Neural cell (in vitro differentiated cells): ENCODE measurements around the gene SLCO3A1. TPM values are rescaled to one million over a fixed set of nuclear protein-coding genes. Genes with fewer than 3 reads are reported as not detected.

Experiments
- H2AFZ ChIP-seq: fragments of 200-600, 300-800 bp; sonication (generic), shearing (Covaris generic); 2 replicates; pipeline ENCODE4 v1.6.0; 2014; ENCODE audit warnings: low read depth, mild to moderate bottlenecking, antibody characterized with exemption, low read length, moderate library complexity
- H3F3A ChIP-seq: fragments of 200-600 bp; shearing (Covaris generic); 2 replicates; pipeline ENCODE4 v1.6.1; 2016; ENCODE audit warnings: mild to moderate bottlenecking, moderate library complexity, mixed read lengths, antibody characterized with exemption, low read length; ENCODE audit not compliant: insufficient read depth, poor library complexity, severe bottlenecking
- H3K27ac ChIP-seq: fragments of 200-600, 300-800 bp; sonication (generic), shearing (Covaris generic); 2 replicates; pipeline ENCODE4 v1.5.1; 2014; ENCODE audit warnings: mild to moderate bottlenecking, low read length, moderate library complexity
- H3K27me3 ChIP-seq: fragments of 300-800, 200-600 bp; sonication (generic), shearing (Covaris generic); 2 replicates; pipeline ENCODE4 v1.6.0; 2014; ENCODE audit warnings: mild to moderate bottlenecking, low read depth, low read length, moderate library complexity; ENCODE audit not compliant: insufficient read depth
- H3K36me3 ChIP-seq: fragments of 300-800, 200-600 bp; sonication (generic), shearing (Covaris generic); 2 replicates; pipeline ENCODE4 v1.5.1; 2014; ENCODE audit warnings: mild to moderate bottlenecking, antibody characterized with exemption, low read length, moderate library complexity; ENCODE audit not compliant: insufficient read depth
- H3K4me2 ChIP-seq: fragments of 300-800, 200-600 bp; sonication (generic), shearing (Covaris generic); 2 replicates; pipeline ENCODE4 v1.6.0; 2014; ENCODE audit warnings: mild to moderate bottlenecking, low read length
- H3K4me3 ChIP-seq: fragments of 300-800, 200-600 bp; sonication (generic), shearing (Covaris generic); 2 replicates; pipeline ENCODE4 v1.5.1; 2014; ENCODE audit warnings: mild to moderate bottlenecking, low read length, moderate library complexity
- H3K79me2 ChIP-seq: fragments of 200-600 bp; shearing (Covaris generic); replicated peaks from 2 replicates; pipeline ENCODE4 v1.6.0; 2014; ENCODE audit warnings: mild to moderate bottlenecking, low read length, moderate library complexity; ENCODE audit not compliant: insufficient read depth
- H3K9ac ChIP-seq: fragments of 300-800, 200-600 bp; sonication (generic), shearing (Covaris generic); 2 replicates; pipeline ENCODE4 v1.6.1; 2016; ENCODE audit warnings: mild to moderate bottlenecking, low read length, mixed read lengths
- H3K9me2 ChIP-seq: fragments of 200-600 bp; shearing (Covaris generic); 2 replicates; pipeline ENCODE4 v1.6.1; 2016; ENCODE audit warnings: mild to moderate bottlenecking, low read length, mixed read lengths; ENCODE audit not compliant: insufficient read depth
- H3K9me3 ChIP-seq: fragments of 200-600, 300-800 bp; sonication (generic), shearing (Covaris generic); 2 replicates; pipeline ENCODE4 v1.6.1; 2016; ENCODE audit warnings: mild to moderate bottlenecking, mixed run types, low read length, moderate library complexity, mixed read lengths
- H4K20me1 ChIP-seq: fragments of 200-600 bp; shearing (Covaris generic); 2 replicates; pipeline ENCODE4 v1.6.1; 2016; ENCODE audit warnings: mild to moderate bottlenecking, mixed run types; ENCODE audit not compliant: insufficient read depth
- CTCF ChIP-seq: fragments of 450-650 bp; IDR thresholded peaks from 2 replicates; pipeline ENCODE4 v1.5.1; 2014; ENCODE audit warnings: antibody characterized with exemption, mild to moderate bottlenecking, moderate library complexity; ENCODE audit not compliant: poor library complexity, severe bottlenecking
- EP300 ChIP-seq: fragments of 450-650 bp; conservative IDR thresholded peaks from 2 replicates; pipeline ENCODE4 v1.6.1; 2014; ENCODE audit warnings: antibody characterized with exemption, mild to moderate bottlenecking, moderate library complexity; ENCODE audit not compliant: poor library complexity, severe bottlenecking
- EZH2 ChIP-seq: fragments of 200-600, 300-800 bp; shearing (Covaris generic), sonication (generic); IDR thresholded peaks from 2 replicates; pipeline ENCODE4 v1.6.1; 2014; ENCODE audit warnings: antibody characterized with exemption, low read length, borderline replicate concordance, mild to moderate bottlenecking; ENCODE audit not compliant: insufficient read depth, poor library complexity, severe bottlenecking
- MXI1 ChIP-seq: fragments of 450-650 bp; conservative IDR thresholded peaks from 2 replicates; pipeline ENCODE4 v1.6.1; 2014; ENCODE audit warnings: antibody characterized with exemption, mild to moderate bottlenecking; ENCODE audit not compliant: poor library complexity, severe bottlenecking
- POLR2AphosphoS5 ChIP-seq: IDR thresholded peaks from 2 replicates; pipeline ENCODE4 v1.6.1; 2012
- RAD21 ChIP-seq: fragments of 450-650 bp; conservative IDR thresholded peaks from 2 replicates; pipeline ENCODE4 v1.6.1; 2014; ENCODE audit warnings: antibody characterized with exemption, mild to moderate bottlenecking, moderate library complexity
- REST ChIP-seq: IDR thresholded peaks from 2 replicates; pipeline ENCODE4 v1.6.1; 2012; ENCODE audit warnings: borderline replicate concordance
- SMC3 ChIP-seq: fragments of 450-650 bp; conservative IDR thresholded peaks from 2 replicates; pipeline ENCODE4 v1.6.1; 2014; ENCODE audit warnings: antibody characterized with exemption, mild to moderate bottlenecking, moderate library complexity; ENCODE audit not compliant: poor library complexity
- TAF1 ChIP-seq: IDR thresholded peaks from 2 replicates; pipeline ENCODE4 v1.6.1; 2012; ENCODE audit warnings: low read depth
- polyA plus RNA-seq: library from polyadenylated mRNA; depleted of rRNA; stranded (reverse); fragments of >200 nt; gene quantifications from 2 replicates; pipeline ENCODE4 v1.2.3, GENCODE V29; 2014

The SLCO3A1 gene
- polyA plus RNA-seq, 1 donor from 2014 or later, result 14.2 TPM

- no peaks in the 10 kb centered on the region for H3F3A ChIP-seq
- no peak overlapping the region for H2AFZ ChIP-seq
- no peak overlapping the region for H3K4me2 ChIP-seq
- H3K79me2 ChIP-seq, result peaks cover 15% of the 10 kb centered on the region
- H3K27me3 ChIP-seq, result no peaks in the 10 kb centered on the region
- H4K20me1 ChIP-seq, result no peaks in the 10 kb centered on the region
- TF ChIP-seq REST (no peak), SMC3 (no peak), EP300 (no peak), EZH2 (no peak), CTCF (no peak)
- no peak overlapping the region for H3K4me3 ChIP-seq
- no peaks in the 10 kb centered on the region for H3K36me3 ChIP-seq
- no peaks in the 10 kb centered on the region for H3K9me2 ChIP-seq
- no peak overlapping the region for H3K9ac ChIP-seq
- no peaks in the 10 kb centered on the region for H3K9me3 ChIP-seq
- H3K27ac ChIP-seq, result peak overlapping the region; percentile 82
Observed at GRCh38 chr15:91881569-91882297, 28.2 kb downstream of the SLCO3A1 start.

GRCh38 chr15:91882858-91883586 is 29.5 kb downstream of the SLCO3A1 start:
- Histone ChIP-seq H3K36me3 (no peaks in the 10 kb centered on the region), H4K20me1 (no peaks in the 10 kb centered on the region), H3K27ac (no peak overlapping the region), H3K79me2 (peaks cover 16% of the 10 kb centered on the region), H2AFZ (no peak overlapping the region), H3K9me3 (no peaks in the 10 kb centered on the region), H3F3A (no peaks in the 10 kb centered on the region), H3K4me2 (no peak overlapping the region), H3K9me2 (no peaks in the 10 kb centered on the region), H3K27me3 (no peaks in the 10 kb centered on the region), H3K4me3 (no peak overlapping the region), H3K9ac (no peak overlapping the region)
- no peak for TF ChIP-seq POLR2AphosphoS5
- no peak for TF ChIP-seq EZH2
- no peak for TF ChIP-seq EP300
- no peak for TF ChIP-seq MXI1
- TF ChIP-seq SMC3, result no peak
- TF ChIP-seq RAD21, result no peak
- no peak for TF ChIP-seq CTCF
- TF ChIP-seq TAF1, result no peak
- no peak for TF ChIP-seq REST
